ENCODE data around the gene CES4A. TPM values are rescaled to one million over a fixed set of nuclear protein-coding genes. Genes with fewer than 3 reads are reported as not detected.
A peak's percentile ranks its signal among the peaks of the same experiment; 100 is the strongest.

CES4A gene
- total and polyA plus RNA-seq, 2 of the 13 experiments (the other 11 are each of a cell fraction or from before 2014, with no cell fraction given), result 0.09 to 0.17 TPM

GRCh38 chr16:66991545-66992077 lies 3.2 kb downstream of the CES4A start (continued):
- TF ChIP-seq TFDP1 (CRISPR knock-in tag; IDR thresholded peaks at IDR 0.05; ENCODE audit: borderline replicate concordance), result no peak
- no peak for TF ChIP-seq ZNF609 (CRISPR knock-in tag; IDR thresholded peaks at IDR 0.05; ENCODE audit: borderline replicate concordance)
- TF ChIP-seq, protein P1, sequence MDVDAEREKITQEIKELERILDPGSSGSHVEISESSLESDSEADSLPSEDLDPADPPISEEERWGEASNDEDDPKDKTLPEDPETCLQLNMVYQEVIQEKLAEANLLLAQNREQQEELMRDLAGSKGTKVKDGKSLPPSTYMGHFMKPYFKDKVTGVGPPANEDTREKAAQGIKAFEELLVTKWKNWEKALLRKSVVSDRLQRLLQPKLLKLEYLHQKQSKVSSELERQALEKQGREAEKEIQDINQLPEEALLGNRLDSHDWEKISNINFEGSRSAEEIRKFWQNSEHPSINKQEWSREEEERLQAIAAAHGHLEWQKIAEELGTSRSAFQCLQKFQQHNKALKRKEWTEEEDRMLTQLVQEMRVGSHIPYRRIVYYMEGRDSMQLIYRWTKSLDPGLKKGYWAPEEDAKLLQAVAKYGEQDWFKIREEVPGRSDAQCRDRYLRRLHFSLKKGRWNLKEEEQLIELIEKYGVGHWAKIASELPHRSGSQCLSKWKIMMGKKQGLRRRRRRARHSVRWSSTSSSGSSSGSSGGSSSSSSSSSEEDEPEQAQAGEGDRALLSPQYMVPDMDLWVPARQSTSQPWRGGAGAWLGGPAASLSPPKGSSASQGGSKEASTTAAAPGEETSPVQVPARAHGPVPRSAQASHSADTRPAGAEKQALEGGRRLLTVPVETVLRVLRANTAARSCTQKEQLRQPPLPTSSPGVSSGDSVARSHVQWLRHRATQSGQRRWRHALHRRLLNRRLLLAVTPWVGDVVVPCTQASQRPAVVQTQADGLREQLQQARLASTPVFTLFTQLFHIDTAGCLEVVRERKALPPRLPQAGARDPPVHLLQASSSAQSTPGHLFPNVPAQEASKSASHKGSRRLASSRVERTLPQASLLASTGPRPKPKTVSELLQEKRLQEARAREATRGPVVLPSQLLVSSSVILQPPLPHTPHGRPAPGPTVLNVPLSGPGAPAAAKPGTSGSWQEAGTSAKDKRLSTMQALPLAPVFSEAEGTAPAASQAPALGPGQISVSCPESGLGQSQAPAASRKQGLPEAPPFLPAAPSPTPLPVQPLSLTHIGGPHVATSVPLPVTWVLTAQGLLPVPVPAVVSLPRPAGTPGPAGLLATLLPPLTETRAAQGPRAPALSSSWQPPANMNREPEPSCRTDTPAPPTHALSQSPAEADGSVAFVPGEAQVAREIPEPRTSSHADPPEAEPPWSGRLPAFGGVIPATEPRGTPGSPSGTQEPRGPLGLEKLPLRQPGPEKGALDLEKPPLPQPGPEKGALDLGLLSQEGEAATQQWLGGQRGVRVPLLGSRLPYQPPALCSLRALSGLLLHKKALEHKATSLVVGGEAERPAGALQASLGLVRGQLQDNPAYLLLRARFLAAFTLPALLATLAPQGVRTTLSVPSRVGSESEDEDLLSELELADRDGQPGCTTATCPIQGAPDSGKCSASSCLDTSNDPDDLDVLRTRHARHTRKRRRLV (CRISPR knock-in tag; IDR thresholded peaks at IDR 0.05), result no peak
- no peak for TF ChIP-seq ZNF556 (CRISPR knock-in tag; IDR thresholded peaks at IDR 0.05; ENCODE audit: borderline replicate concordance)
- no peak for TF ChIP-seq E2F5 (CRISPR knock-in tag; conservative IDR thresholded peaks at IDR 0.05)
- TF ChIP-seq AKNA (CRISPR knock-in tag; IDR thresholded peaks at IDR 0.05; ENCODE audit: borderline replicate concordance), result no peak
- TF ChIP-seq ZNF670 (CRISPR knock-in tag; IDR thresholded peaks at IDR 0.05; ENCODE audit: borderline replicate concordance), result no peak
- TF ChIP-seq KDM1A (CRISPR knock-in tag; IDR thresholded peaks at IDR 0.05), result no peak
- no peak for TF ChIP-seq SCMH1 (CRISPR knock-in tag; IDR thresholded peaks at IDR 0.05; ENCODE audit: borderline replicate concordance)
- TF ChIP-seq ZKSCAN8 (CRISPR knock-in tag; IDR thresholded peaks at IDR 0.05; ENCODE audit: borderline replicate concordance), result 0 out of 2 replicates have a peak, but pooled peaks have one; percentile 43
- no peak for TF ChIP-seq ZNF282 (IDR thresholded peaks at IDR 0.05; ENCODE audit: partially characterized antibody)
- TF ChIP-seq ZNF331 (CRISPR knock-in tag; IDR thresholded peaks at IDR 0.05), result no peak
